Activated T-cell treated with anti-CD3 and anti-CD28 coated beads for 1 hour (primary cell): ENCODE measurements around the gene OR10G8.
"Not testable (repeated sequence)": the region's sequence is repeated elsewhere in the genome, so short reads cannot be mapped to it uniquely, and the experiment has no call there.

Experiments used
- DNase-seq: peaks from one replicate; pipeline ENCODE4 v3.0.0-alpha.2; 2020; ENCODE audit warnings: low read depth

Gene OR10G8, protein sequence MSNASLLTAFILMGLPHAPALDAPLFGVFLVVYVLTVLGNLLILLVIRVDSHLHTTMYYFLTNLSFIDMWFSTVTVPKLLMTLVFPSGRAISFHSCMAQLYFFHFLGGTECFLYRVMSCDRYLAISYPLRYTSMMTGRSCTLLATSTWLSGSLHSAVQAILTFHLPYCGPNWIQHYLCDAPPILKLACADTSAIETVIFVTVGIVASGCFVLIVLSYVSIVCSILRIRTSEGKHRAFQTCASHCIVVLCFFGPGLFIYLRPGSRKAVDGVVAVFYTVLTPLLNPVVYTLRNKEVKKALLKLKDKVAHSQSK

DNA sequence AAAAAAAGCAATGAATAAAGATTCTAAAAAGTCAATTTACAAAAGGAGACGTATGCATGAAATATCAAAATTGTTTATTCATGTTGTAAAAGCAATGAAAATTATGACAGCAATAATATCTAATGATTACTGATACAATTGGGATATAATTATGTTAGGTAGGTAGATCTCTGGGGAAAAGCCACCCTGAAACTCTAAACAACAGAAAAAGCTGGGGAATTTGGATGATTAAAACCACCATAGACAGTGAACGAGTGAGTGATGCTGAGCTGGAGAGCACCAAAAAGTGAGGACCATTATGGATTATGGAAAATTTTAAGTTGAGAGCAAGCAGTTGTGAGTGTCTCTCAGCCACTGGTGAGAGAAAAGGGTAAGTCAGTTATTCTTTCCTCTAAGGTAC lies at the start of gene OR10G8:
Gene OR10G8 (plus strand): TSS at position 301 of the 400 bp plus-strand sequence. CDS start 2,825 bp downstream, outside the sequence.
- no peak for DNase-seq

DNA sequence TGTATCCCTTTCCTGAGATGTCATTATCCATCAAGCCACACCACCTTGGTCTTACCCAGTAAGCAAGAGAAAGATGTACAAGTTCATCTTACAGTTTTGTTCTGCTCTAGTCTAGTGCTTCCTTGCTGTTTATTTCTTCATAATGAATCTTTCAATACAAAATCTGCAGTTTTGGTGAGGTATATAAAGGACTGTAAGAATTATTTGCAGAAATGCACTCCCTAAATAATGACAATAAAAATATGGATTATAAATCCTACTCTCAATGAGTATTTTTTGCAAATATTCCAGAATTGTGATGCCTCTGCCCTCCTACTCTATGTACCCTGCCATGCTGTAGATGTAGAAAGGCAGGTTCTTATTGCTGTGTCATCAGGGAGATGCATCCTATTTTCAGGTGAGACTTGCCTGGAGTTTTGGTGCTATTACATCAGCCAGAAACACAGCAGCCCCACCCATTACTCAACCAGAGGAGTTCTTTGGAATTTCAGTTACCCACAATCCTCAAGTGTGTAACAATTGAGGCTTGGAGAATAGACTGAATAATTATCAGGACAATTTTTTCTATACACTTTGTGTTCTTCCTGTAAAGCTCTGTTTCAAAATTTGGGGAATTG lies 48.8 kb upstream of the OR10G8 start, which contains the start of gene OR10S1:
Gene OR10S1 (minus strand): TSS at position 51 of the 617 bp plus-strand sequence. CDS start 117 bp downstream, outside the sequence.
- DNase-seq = no peak

DNA sequence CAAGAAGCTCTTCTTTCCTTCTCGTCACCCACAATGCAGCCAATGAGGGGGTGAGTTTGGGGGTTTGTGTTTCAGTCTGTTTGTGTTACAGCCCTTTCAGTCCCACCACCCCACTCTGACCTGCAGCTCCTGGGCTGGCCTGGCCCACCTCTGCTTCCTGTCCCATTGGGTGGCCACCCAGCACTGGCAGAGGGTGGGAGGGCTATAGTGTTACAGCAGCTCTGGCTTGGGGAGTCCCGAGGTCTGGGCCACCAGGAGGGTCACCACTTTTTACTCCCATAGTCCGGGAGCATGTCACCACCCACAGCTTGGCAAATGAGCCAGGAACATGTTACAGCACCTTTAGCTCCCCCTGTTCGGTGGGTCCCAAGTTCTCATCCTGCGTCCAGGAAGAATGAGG lies 47.3 kb upstream of the OR10G8 start:
- DNase-seq = no peak

DNA sequence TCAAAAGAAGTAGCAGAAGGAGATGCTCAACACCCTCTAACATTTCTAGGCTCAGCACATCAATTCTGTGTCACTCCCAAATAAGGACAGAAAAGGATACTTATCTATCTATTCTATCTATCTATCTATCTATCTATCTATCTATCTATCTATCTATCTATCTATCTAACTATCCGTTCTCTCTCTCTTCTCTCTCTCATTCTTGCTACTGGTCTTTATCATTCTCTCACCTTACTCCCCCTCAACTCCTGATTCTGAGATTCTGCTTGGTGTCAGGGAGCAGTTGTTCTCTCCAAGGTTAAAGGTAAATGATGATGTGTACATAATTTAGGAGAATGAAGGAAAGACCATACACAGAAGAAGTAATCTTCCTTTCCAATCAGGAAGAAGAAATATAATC lies 31.5 kb upstream of the OR10G8 start, which contains the start of gene OR10G6:
Gene OR10G6 (minus strand): TSS at position 43 of the 400 bp plus-strand sequence. CDS start 0 bp downstream, at position 43.
- DNase-seq = no peak

DNA sequence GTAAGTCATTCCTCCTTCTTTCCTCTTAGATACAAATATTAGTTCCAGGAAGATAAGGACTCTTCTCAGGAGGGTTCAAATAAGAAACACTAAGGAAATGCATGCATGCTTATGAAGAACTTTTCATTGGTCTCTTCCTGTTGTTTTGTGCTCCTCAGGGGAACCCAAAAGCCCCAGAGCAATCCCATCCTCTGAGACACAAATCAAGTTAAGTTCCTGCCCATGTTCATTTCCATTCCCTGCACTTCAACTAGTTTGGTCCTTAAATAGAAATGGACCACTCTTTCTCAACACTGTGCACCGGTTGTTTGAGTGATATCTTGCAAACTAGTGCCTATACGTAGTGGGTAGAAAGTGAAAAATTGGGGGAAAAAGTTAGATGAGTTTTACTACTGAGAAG lies 13.9 kb upstream of the OR10G8 start, which contains the start of gene OR10G4:
Gene OR10G4 (plus strand): TSS at position 301 of the 400 bp plus-strand sequence. CDS start 2,578 bp downstream, outside the sequence.
- DNase-seq = no peak

DNA sequence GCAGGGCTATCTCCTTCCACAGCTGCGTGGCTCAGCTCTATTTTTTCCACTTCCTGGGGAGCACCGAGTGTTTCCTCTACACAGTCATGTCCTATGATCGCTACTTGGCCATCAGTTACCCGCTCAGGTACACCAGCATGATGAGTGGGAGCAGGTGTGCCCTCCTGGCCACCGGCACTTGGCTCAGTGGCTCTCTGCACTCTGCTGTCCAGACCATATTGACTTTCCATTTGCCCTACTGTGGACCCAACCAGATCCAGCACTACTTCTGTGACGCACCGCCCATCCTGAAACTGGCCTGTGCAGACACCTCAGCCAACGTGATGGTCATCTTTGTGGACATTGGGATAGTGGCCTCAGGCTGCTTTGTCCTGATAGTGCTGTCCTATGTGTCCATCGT lies 10.8 kb upstream of the OR10G8 start:
- DNase-seq = not testable (repeated sequence)

DNA sequence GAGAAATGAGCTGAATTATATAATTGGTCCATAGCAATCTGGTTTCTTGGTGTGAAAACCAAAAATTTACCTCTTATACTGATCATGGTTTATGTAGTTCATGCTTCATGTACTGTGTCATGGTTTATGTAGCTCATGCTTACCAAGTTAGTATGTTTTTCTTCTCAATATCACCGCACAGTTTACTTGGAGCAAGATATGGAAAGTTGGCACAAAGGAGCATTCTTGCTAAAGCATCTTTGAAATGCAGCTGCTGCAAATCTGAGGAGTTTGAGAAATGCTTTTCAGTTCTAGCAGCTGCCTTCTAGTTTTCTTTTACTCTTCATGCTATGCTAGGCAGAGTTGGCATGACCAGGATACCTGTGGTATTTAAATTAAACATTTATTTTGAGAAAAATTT lies 10.1 kb downstream of the OR10G8 start:
- no peak for DNase-seq

DNA sequence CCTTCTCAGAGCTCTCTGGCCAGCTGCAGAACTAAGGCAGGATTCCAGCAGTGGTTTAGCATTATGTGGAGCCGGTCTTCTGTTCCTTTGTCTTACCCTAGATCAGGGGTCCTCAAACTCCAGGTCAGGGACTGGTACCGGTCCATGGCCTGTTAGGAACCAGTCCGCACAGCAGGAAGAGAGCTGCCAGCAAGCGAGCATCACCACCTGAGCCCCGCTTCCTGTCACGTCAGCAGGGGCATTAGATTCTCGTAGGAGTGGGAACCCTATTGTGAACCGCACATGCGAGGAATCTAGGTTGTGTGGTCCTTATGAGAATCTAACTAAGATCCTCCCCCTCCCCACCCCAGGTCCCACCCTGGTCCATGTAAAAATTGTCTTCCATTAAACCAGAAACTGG lies 13.0 kb downstream of the OR10G8 start:
- no peak for DNase-seq

DNA sequence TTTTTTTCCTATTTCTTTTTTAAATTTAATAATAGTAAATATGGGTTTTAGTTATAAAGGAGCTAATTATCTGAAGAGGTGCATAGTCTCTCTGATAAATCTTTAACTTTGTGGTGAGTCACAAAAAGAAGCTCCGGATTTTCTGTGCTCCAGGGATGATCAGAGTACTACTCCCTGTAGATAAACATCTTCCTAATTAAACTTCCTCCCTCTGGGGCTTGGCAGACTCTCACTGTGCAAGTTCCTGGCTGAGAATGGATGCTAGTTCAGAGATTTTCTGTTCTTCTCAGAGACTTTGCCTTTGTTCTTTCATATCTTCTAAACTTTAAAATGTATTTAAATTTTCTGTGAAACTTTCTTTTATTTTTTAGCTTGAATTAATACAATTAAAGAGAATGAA lies 14.7 kb downstream of the OR10G8 start, which contains the start of gene OR10G7:
Gene OR10G7 (minus strand): TSS at position 72 of the 400 bp plus-strand sequence. CDS start 2,324 bp downstream, outside the sequence.
- DNase-seq = no peak

DNA sequence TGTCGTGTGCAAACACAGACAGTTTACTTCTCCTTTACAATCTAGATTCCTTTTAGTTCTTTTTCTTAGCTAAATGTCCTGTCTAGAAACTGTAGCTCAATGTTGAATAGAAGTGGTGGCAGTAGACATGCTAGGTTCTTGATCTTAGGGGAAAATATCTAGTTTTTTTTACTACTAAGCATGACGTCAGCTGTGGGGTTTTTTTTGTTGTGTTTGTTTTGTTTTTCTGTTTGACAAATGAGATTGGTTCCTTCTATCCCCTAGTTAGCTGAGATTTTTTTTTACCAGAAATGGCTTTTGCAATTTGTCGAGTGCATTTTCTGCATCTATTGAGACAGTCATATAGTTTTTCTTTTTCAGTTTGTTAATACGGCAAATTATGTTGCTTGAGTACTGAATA lies 16.8 kb downstream of the OR10G8 start:
- no peak for DNase-seq

DNA sequence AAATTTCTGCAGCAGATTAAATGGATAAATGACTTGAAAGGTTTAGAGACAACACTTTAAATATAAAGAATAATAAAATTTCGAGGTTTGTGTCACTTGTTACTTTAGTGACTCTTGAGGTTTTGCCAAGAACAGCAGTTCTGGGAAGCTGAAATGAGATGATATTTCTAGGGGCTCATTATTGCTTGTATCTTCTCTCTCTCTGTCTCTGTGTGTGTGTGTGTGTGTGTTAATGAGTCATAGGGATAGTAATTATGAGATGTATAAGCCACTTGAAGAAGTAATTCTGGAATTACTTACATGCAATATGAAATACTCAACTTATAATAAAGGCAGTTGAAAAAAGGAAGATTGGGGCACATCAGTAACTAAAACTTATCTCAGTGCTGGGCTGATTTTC lies 24.1 kb downstream of the OR10G8 start:
- DNase-seq = no peak

DNA sequence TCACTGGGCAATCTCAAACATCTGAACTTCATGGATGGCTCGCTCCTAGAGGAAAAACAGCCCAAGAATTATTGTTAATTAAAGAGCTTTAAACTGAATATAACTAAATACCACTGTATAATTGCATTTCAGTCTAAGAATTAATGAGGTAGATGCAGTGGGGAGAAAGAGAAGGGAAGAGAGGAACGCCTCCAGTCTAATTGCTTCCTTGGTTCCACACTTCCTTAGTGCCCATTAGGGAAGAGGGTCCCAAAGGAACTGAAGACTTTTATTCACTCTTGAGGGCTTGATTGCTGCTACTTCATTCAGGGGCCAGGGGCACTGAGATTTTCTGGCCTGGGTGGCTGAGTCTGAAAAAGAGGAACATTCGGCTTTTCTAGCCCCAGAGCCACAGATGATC lies 26.4 kb downstream of the OR10G8 start:
- no peak for DNase-seq

DNA sequence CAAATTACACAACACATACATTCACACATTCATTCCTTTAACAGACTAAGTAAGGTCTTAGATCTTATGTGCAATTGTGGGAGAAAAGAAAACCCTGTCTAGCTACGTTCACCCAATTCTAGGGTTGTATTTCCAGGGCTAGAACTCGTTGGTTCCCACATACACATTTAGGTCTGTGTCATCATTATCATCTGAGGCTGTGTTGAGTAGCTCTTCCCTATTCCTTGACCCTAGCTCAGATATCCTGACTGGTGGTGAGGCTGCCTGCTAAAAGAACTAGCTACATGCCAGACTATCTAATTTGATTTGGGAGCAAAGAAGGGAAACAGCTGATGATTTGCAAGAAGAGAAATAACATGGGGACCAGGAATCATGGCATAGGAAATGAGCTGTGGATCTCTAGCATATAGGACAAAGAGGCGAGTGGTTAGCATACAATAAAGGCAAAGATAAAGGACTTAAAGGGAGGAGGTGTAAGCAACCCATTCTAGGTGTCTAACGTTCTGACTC lies 42.1 kb downstream of the OR10G8 start:
- DNase-seq = no peak

DNA sequence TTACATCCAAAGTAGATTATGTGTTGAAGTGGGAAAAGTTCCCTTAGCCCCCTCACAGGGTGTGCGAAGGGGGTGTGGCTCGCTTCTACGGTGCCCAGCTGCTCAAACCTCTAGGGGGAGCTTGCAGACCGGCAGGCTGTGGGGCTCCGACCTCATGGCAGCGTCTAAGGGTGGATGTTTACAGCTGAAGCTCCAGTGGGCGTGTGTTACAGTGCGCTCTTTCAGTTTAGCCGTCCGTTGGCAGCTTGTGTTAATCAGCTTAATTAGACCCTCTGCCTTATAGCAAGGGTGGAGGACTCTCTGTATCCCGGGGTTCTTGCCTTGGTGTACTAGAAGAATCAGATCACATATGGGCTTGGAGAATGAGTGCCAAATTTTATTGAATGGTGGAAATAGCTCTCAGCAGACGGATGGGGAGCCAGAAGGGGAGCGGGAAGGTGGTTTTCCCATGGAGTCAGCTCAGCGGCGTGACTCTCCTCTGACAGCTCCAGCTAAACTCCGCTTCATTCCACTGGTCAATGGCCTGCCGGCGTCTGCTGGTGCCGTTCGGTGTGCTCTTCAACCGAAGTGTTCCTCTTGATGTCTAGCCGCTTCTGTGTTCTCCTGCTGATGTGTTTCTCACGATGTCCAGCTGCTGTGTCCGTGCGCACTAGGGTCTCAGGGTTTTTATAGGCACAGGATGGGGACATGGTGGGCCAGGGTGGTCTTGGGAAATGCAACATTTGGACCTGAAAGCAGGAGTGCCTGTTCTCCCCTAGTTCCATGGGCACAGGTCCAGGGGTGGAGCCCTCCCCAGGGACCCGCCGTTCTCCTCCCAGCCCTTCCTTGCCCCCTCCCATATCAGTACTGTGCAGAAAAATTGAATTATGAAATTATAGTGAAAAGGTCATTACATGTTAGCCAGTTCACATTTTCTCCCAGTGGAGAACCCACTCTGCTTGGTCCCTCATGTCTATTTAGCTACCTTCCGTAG lies 43.1 kb downstream of the OR10G8 start:
- no peak for DNase-seq

DNA sequence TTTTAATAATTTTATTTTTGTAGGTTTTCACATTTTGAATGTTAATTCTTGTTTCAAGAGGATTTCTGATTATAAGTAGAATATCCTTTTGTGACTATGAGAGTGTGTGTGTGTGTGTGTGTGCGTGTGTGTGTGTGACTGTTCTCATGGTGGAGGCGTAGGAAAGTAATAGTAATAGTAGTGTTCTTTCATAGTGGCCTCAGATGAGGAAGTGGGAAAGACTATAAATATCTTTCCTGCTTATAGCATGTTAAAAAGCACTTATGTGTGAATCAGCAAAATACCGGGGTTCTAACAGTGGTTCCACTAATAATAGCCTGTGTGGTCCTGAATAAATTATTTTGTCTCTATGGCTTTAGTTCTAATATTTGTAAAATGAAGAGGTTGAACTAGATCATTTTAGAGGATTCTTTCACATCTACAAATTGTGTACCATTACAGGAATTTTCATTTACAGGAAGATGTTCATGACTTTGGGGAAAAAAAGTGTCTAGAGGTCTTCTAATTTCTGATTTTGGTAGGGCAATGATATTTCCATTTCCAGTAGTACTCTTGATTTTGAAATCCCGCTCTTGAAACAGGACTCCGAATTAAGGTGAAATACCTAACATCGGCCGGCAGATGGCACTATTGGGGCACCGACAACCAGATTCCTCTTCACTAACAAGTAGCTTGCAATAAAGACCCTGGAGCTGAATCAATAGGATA lies 44.5 kb downstream of the OR10G8 start:
- peak; percentile 63 for DNase-seq

DNA sequence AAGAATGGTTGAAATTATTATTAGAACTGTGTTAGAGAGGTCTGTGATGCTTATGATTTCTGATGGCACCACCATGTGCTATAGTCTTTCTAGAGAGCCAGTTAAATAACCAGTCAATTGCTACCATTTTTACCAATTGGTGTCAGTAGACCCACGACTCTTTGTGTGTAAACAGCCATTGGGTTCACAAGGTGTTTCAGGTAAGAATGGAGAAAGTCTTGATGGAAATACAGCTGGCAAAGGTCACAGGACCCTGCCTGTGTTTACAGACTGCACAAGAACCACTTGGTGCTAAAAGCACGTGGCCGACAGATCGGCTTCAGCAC lies 45.0 kb downstream of the OR10G8 start:
- DNase-seq = no peak

DNA sequence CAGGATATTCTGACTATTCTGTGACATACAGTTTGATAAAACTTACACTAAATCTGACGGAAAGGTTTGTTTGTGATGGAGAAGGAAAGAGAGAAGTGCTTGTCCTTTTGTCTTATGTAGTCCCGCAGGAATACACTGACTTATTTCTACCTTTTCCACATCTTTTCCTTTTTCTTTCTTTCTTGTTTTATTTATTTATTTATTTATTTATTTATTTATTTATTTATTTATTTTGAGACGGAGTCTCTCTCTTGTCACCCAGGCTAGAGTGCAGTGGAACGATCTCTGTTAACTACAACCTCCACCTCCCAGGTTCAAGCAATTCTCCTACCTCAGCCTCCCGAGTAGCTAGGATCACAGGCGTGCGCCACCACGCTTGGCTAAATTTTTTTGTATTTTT lies 45.5 kb downstream of the OR10G8 start:
- no peak for DNase-seq

DNA sequence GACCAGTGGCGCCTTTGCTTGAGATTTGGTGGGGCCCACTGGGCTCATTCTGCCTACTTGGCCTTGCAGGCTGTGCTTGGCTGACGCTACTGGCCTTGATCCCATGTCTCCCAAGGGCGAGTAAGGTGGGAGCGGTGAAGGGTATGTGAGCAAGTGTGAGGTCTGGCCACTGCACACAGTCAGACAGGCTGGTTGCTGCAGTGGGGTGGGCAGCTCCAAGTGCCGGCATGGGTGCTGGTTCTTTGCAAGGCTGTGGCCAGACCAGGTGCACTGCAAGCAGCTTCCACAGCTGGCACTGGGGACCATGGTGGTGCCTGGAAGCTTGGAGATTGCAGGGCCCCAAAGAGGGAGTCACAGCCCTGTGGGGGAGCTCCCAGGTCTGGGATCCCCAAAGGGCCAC lies 48.0 kb downstream of the OR10G8 start:
- no peak for DNase-seq

DNA sequence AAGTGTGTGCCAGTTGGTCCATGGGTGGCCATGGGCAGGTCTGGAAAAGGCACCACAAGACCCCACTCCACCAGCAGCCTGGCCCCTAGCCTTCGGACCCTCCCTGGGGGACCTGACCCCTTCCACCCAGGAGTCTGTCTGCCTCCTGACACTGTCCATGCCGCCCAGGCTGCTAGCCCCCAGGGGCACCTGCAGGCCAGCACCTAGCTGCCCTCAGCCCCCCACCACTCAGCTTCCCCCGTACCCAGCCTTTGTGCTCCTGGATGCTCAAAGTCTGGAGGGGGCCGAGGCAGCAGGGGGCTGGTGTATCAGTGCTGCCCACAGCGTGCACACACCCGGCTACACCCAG lies 48.9 kb downstream of the OR10G8 start:
- no peak for DNase-seq

DNA sequence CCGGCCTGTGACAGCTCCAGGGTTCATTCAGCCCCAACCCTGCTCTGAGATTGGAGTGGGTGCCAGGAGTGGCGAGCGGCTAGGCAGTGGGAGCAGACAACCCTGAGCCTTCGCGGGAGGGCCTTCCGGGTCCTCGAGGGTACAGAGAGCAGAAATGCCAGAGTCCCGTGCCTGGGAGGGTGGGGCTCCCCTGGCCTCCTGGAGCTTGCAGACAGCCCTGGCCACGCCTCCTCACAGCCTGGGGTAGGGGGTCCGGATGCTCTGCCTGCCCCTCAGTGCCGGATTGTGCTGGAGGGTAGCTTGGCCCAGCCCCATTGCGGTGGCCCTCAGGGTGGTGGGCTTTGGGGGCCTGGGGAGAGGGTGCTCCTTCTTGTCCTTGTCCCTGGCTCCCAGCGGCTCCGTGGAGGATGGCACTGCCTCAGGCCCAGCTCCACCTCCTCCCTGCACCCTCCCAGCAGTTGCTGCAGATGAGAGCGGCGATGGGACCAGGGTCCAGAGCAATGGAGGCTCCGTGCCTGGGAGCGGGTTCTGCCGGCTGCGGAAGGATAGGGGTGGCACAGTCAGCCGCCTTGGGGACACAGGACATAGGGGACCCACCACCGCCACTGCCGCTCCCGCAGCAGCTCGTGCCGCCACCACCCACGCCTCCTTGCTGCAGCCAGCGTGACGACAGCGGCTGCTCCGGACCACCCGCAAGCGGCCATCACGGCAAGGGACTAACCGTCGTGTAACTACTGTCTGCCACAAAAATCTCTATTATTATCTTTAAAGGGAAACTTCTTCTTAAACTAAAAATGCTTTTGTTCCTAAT lies 49.4 kb downstream of the OR10G8 start:
- DNase-seq = no peak

DNA sequence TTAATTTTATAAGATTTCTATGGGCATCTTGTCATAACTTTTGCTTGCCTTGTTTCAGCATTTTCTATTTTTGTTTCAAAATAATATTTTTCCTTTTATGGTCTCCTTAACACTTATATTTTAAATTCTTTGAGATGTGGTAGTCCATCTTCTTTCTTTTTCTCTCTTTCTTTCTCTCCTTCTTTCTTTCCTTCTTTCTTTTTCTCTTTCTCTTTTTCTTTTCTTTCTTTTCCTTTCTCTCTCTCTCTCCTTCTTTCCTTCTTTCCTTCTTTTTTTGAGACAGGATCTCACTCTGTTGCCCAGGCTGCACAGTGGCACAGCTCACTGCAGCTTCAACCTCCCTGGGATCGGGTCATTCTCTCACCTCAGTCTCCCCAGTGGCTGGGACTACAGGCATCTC lies 50.7 kb downstream of the OR10G8 start:
- DNase-seq = no peak
